OCI-LY1 (cell line): ENCODE data around the gene PHLDA2.

Experiments used
- EZH2 ChIP-seq: fragments of 200-600 bp; sonication (generic), shearing (Covaris generic); IDR thresholded peaks from 2 replicates; pipeline ENCODE4 v1.8.0; 2017; ENCODE audit warnings: borderline replicate concordance, mixed run types, mild to moderate bottlenecking, antibody characterized with exemption, low read length, moderate library complexity, mixed read lengths
- TF ChIP-seq, protein P1 (sequence below): fragments of 200-600 bp; sonication (generic), shearing (Covaris generic); IDR thresholded peaks from 2 replicates; pipeline ENCODE4 v1.5.1; 2017; ENCODE audit warnings: mild to moderate bottlenecking, antibody characterized with exemption, low read length, moderate library complexity, mixed read lengths

DNA sequence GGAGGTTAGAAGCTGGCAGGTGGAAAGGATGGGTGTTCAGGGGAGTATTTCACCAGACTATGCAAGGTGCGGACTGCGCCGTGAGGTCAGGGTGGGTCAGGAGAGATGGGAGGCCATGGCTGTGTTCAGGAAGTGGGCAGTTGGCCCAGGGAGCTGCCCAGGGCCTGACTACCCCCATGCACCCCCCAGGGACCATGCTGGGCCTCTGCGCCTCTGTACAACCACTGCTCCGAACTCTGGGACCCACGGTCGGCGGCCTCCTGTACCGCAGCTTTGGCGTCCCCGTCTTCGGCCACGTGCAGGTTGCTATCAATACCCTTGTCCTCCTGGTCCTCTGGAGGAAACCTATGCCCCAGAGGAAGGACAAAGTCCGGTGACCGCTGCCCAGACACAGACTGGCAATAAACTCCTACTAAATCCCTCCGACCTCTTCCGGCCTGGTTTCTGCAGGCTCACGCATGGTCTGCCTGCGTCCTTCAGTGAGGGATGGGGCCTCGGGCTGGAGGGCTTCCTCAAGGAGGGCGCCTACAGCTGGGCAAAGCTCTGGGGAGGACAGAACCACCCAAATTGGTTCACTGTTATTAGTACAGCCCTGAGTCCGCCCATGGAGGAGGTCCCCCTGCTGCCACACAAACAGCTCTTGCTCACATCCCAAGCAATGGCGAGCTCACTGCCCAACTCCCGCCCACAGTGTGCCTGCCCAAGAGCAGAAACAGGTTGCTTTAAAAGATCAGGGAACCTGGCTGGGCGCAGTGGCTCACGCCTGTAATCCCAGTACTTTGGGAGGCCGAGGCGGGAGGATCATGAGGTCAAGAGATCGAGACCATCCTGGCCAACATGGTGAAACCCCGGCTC lies 4.2 kb downstream of the PHLDA2 start:
- TF ChIP-seq, protein P1, sequence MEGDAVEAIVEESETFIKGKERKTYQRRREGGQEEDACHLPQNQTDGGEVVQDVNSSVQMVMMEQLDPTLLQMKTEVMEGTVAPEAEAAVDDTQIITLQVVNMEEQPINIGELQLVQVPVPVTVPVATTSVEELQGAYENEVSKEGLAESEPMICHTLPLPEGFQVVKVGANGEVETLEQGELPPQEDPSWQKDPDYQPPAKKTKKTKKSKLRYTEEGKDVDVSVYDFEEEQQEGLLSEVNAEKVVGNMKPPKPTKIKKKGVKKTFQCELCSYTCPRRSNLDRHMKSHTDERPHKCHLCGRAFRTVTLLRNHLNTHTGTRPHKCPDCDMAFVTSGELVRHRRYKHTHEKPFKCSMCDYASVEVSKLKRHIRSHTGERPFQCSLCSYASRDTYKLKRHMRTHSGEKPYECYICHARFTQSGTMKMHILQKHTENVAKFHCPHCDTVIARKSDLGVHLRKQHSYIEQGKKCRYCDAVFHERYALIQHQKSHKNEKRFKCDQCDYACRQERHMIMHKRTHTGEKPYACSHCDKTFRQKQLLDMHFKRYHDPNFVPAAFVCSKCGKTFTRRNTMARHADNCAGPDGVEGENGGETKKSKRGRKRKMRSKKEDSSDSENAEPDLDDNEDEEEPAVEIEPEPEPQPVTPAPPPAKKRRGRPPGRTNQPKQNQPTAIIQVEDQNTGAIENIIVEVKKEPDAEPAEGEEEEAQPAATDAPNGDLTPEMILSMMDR, result no peak
- TF ChIP-seq EZH2, result no peak
